ENCODE results near the gene MED12.

DNA sequence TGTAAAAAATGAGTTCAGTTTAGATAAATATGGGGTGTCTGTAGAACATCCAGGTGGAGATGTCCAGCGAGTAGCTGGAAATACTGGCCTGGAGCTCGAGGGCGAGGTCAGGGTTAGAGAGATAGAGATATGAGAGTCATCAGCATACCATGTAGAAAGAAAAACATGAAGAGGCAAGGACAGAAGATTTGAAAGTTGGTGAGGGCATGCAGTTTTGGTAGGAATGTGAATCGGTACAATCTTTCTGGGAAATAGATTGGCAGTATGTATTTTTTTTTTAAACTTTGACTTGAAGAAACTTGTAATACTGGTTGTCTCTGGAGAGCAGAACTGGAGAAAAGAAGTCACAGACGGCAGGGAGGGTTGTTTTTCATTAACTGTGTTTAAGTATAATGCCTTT lies 47.9 kb upstream of the MED12 start:
- TF ChIP-seq, protein P1, sequence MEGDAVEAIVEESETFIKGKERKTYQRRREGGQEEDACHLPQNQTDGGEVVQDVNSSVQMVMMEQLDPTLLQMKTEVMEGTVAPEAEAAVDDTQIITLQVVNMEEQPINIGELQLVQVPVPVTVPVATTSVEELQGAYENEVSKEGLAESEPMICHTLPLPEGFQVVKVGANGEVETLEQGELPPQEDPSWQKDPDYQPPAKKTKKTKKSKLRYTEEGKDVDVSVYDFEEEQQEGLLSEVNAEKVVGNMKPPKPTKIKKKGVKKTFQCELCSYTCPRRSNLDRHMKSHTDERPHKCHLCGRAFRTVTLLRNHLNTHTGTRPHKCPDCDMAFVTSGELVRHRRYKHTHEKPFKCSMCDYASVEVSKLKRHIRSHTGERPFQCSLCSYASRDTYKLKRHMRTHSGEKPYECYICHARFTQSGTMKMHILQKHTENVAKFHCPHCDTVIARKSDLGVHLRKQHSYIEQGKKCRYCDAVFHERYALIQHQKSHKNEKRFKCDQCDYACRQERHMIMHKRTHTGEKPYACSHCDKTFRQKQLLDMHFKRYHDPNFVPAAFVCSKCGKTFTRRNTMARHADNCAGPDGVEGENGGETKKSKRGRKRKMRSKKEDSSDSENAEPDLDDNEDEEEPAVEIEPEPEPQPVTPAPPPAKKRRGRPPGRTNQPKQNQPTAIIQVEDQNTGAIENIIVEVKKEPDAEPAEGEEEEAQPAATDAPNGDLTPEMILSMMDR (IDR thresholded peaks at IDR 0.05) = no peak
- TF ChIP-seq POLR2A (IDR thresholded peaks at IDR 0.05) (no peak), POLR2AphosphoS5 (IDR thresholded peaks at IDR 0.05) (no peak)
